HepG2 (cell line): Measurements from ENCODE around the gene LAP3. TPM values are rescaled to one million over a fixed set of nuclear protein-coding genes. Genes with fewer than 3 reads are reported as not detected.

Source experiments
- ATAC-seq: fragments of 200-7000 bp; cut with Tn5 transposase; 3 replicates; pipeline ENCODE4 v1.9.1; 2020; ENCODE audit warnings: mild to moderate bottlenecking, moderate library complexity
- BruUV-seq: library from RNA; stranded (reverse); fragments of 400-500 nt; replicated peaks from 2 replicates; lab custom pipeline; 2021; lab: Mats Ljungman, UMichigan
- CTCF ChIA-PET: fragments of 300-600 bp; formaldehyde crosslinking; extraction: SDS; loops from one replicate; lab custom pipeline; 2021; ENCODE audit warnings: low total read pairs, inconsistent platforms, low intra/inter-chr PET ratio; lab: Yijun Ruan, JAX
- POLR2A ChIA-PET: fragments of 350-600 bp; sonication (Branson Sonifier 250); formaldehyde crosslinking; loops from one replicate; lab custom pipeline; 2020; ENCODE audit warnings: antibody characterized with exemption, inconsistent platforms; lab: Yijun Ruan, JAX
- DNase-seq: peaks from one replicate; pipeline ENCODE4 v3.0.0-alpha.2; 2015; ENCODE audit warnings: low spot score
- FAIRE-seq: peaks from 3 replicates; lab custom pipeline; 2011; peaks lifted over from hg19 to GRCh38; lab: Jason Lieb, UNC
- H2AFZ ChIP-seq: one replicate; pipeline ENCODE4 v1.6.1; 2011; ENCODE audit warnings: low read length, inconsistent platforms
- H3K27ac ChIP-seq: fragments of 300-600 bp; 3 replicates; pipeline ENCODE4 v1.8.0; 2011; ENCODE audit warnings: mixed run types, mild to moderate bottlenecking, mixed read lengths, low read length, inconsistent platforms; ENCODE audit not compliant: insufficient read depth; ENCODE audit errors: extremely low read length
- H3K27me3 ChIP-seq, 2 experiments: fragments of 200-600 bp in 1 of 2; 2 replicates in 1 of 2; 3 replicates in 1 of 2; pipeline versions ENCODE4 v1.6.0 to v1.8.0; 2011; ENCODE audit warnings: low read length in 2 of 2, mild to moderate bottlenecking in 2 of 2, moderate library complexity in 2 of 2, inconsistent platforms in 1 of 2; ENCODE audit not compliant: insufficient read depth in 2 of 2, control insufficient read depth in 1 of 2
- H3K36me3 ChIP-seq, 2 experiments: fragments of 200-600 bp in 1 of 2; replicated peaks in 1 of 2; 2 replicates in 1 of 2; 3 replicates in 1 of 2; pipeline versions ENCODE4 v1.5.1 to v1.8.0; 2011; ENCODE audit warnings: low read length in 2 of 2, inconsistent platforms in 1 of 2; ENCODE audit not compliant: insufficient read depth in 2 of 2, control insufficient read depth in 1 of 2
- H3K4me1 ChIP-seq: 2 replicates; pipeline ENCODE4 v1.5.1; 2012; ENCODE audit warnings: low read length, inconsistent platforms; ENCODE audit not compliant: insufficient read depth
- H3K4me2 ChIP-seq: 2 replicates; pipeline ENCODE4 v1.6.0; 2011; ENCODE audit warnings: low read depth, low read length, inconsistent platforms
- H3K4me3 ChIP-seq, 3 experiments: fragments of 200-600 bp in 1 of 3; sonication (generic), shearing (Covaris generic) in 1 of 3; replicated peaks in 1 of 3; 2 replicates each; pipeline ENCODE4 v1.5.1; 2011 to 2016; ENCODE audit warnings: low read length in 3 of 3, inconsistent platforms in 2 of 3, low read depth in 2 of 3, mild to moderate bottlenecking in 2 of 3, control low read depth in 1 of 3, mixed read lengths in 1 of 3; ENCODE audit not compliant: insufficient read depth in 1 of 3
- H3K79me2 ChIP-seq: one replicate; pipeline ENCODE4 v1.6.1; 2011; ENCODE audit warnings: low read length, inconsistent platforms; ENCODE audit not compliant: insufficient read depth
- H3K9ac ChIP-seq: 2 replicates; pipeline ENCODE4 v1.6.0; 2011; ENCODE audit warnings: mild to moderate bottlenecking, low read depth, low read length, inconsistent platforms; ENCODE audit not compliant: insufficient read depth
- H3K9me3 ChIP-seq: 2 replicates; pipeline ENCODE4 v1.5.1; 2012; ENCODE audit warnings: mild to moderate bottlenecking, low read length
- H4K20me1 ChIP-seq: 2 replicates; pipeline ENCODE4 v1.6.0; 2011; ENCODE audit warnings: inconsistent platforms, mild to moderate bottlenecking, low read length, moderate library complexity; ENCODE audit not compliant: insufficient read depth
- ATAD3A ChIP-seq: sonication (generic); formaldehyde crosslinking; IDR thresholded peaks from 2 replicates; pipeline ENCODE4 v1.4.0; 2020; ENCODE audit warnings: missing genetic modification reagents
- CEBPG ChIP-seq: IDR thresholded peaks from 2 replicates; pipeline ENCODE4 v1.6.1; 2016
- EZH2 ChIP-seq: conservative IDR thresholded peaks from 2 replicates; pipeline ENCODE4 v1.6.1; 2012; ENCODE audit warnings: mild to moderate bottlenecking, low read depth, low read length, moderate library complexity
- FOXO4 ChIP-seq: sonication (generic); formaldehyde crosslinking; conservative IDR thresholded peaks from 2 replicates; pipeline ENCODE4 v1.8.1; 2023; ENCODE audit warnings: missing genetic modification reagents
- FOXP1 ChIP-seq, 2 experiments: fragments of 450-650 bp in 1 of 2; IDR thresholded peaks; 2 replicates each; pipeline ENCODE4 v1.6.1; 2017 to 2018; ENCODE audit warnings: antibody characterized with exemption in 1 of 2
- HNRNPUL1 ChIP-seq: fragments of 200-400 bp; formaldehyde crosslinking; IDR thresholded peaks from 2 replicates; pipeline ENCODE4 v1.6.1; 2017; ENCODE audit warnings: low read depth, mild to moderate bottlenecking, low read length, moderate library complexity
- HOMEZ ChIP-seq: IDR thresholded peaks from 2 replicates; pipeline ENCODE4 v1.6.1; 2016; ENCODE audit warnings: low read depth
- HOXA7 ChIP-seq: sonication (generic); formaldehyde crosslinking; IDR thresholded peaks from 2 replicates; pipeline ENCODE4 v1.8.1; 2022; ENCODE audit warnings: mild to moderate bottlenecking, missing genetic modification reagents, moderate library complexity
- HOXD1 ChIP-seq: sonication (generic); formaldehyde crosslinking; IDR thresholded peaks from 2 replicates; pipeline ENCODE4 v1.5.0; 2020; ENCODE audit warnings: missing genetic modification reagents
- IKZF1 ChIP-seq: fragments of 450-650 bp; IDR thresholded peaks from 2 replicates; pipeline ENCODE4 v1.7.1; 2016
- KLF6 ChIP-seq: IDR thresholded peaks from 2 replicates; pipeline ENCODE4 v1.8.0; 2016; ENCODE audit warnings: missing biosample characterization, missing genetic modification reagents
- NFYB ChIP-seq: sonication (generic); formaldehyde crosslinking; IDR thresholded peaks from 2 replicates; pipeline ENCODE4 v1.4.0; 2020; ENCODE audit warnings: missing genetic modification reagents
- PHF8 ChIP-seq: sonication (generic); formaldehyde crosslinking; IDR thresholded peaks from 2 replicates; pipeline ENCODE4 v1.5.0; 2020; ENCODE audit warnings: missing genetic modification reagents
- POGZ ChIP-seq: sonication (generic); formaldehyde crosslinking; IDR thresholded peaks from 2 replicates; pipeline ENCODE4 v1.4.0; 2020; ENCODE audit warnings: mild to moderate bottlenecking, missing genetic modification reagents
- RXRB ChIP-seq: IDR thresholded peaks from 2 replicates; pipeline ENCODE4 v1.6.1; 2016; ENCODE audit warnings: borderline replicate concordance, missing genetic modification reagents, missing compliant biosample characterization
- SP2 ChIP-seq: sonication (generic); formaldehyde crosslinking; IDR thresholded peaks from 2 replicates; pipeline ENCODE4 v1.5.1; 2020; ENCODE audit warnings: mild to moderate bottlenecking, missing genetic modification reagents
- TIGD3 ChIP-seq: sonication (generic); formaldehyde crosslinking; IDR thresholded peaks from 2 replicates; pipeline ENCODE4 v1.5.1; 2020; ENCODE audit warnings: mild to moderate bottlenecking, missing genetic modification reagents, borderline replicate concordance
- XBP1 ChIP-seq: sonication (generic); formaldehyde crosslinking; IDR thresholded peaks from 2 replicates; pipeline ENCODE4 v1.5.0; 2020; ENCODE audit warnings: missing genetic modification reagents
- ZMYM4 ChIP-seq: sonication (generic); formaldehyde crosslinking; IDR thresholded peaks from 2 replicates; pipeline ENCODE4 v1.8.1; 2023; ENCODE audit warnings: mild to moderate bottlenecking, missing genetic modification reagents
- ZNF263 ChIP-seq: sonication (generic); formaldehyde crosslinking; IDR thresholded peaks from 2 replicates; pipeline ENCODE4 v1.4.0; 2020; ENCODE audit warnings: missing genetic modification reagents
- ZNF33A ChIP-seq: sonication (generic); formaldehyde crosslinking; IDR thresholded peaks from 2 replicates; pipeline ENCODE4 v1.5.1; 2020; ENCODE audit warnings: missing genetic modification reagents, mild to moderate bottlenecking, moderate library complexity, borderline replicate concordance
- ZNF441 ChIP-seq: sonication (generic); formaldehyde crosslinking; IDR thresholded peaks from 2 replicates; pipeline ENCODE4 v1.7.0; 2021; ENCODE audit warnings: missing genetic modification reagents, borderline replicate concordance
- ZNF570 ChIP-seq: sonication (generic); formaldehyde crosslinking; IDR thresholded peaks from 2 replicates; pipeline ENCODE4 v1.4.0; 2020; ENCODE audit warnings: mild to moderate bottlenecking, missing genetic modification reagents, borderline replicate concordance
- ZNF777 ChIP-seq: sonication (generic); formaldehyde crosslinking; IDR thresholded peaks from 2 replicates; pipeline ENCODE4 v1.4.0; 2020; ENCODE audit warnings: missing genetic modification reagents
- ZNF839 ChIP-seq: sonication (generic); formaldehyde crosslinking; IDR thresholded peaks from 2 replicates; pipeline ENCODE4 v1.4.0; 2020; ENCODE audit warnings: missing genetic modification reagents, mild to moderate bottlenecking, borderline replicate concordance
- WGBS: methylation state at CpG from one replicate; pipeline ENCODE4 v1.1.6; 2017; ENCODE audit warnings: low lambda C conversion rate; 5-methylcytosine and 5-hydroxymethylcytosine counted together
- in situ Hi-C: cut with HindIII; loops from 2 replicates; pipeline ENCODE4 v1.10.0; 2017; ENCODE audit warnings: low pct_unique_long_range_greater_than_20kb; ENCODE audit not compliant: extremely low pct_ligation_motif_present
- intact Hi-C: fragments of 100-400 bp; cut with micrococcal nuclease; formaldehyde crosslinking; loops from one replicate; pipeline ENCODE4 v1.10.0; 2022; ENCODE audit not compliant: unreplicated experiment
- polyA plus RNA-seq, 8 experiments: library from polyadenylated mRNA; depleted of rRNA in 3 of 8; stranded (reverse) in 7 of 8; unstranded in 1 of 8; fragments of >200 nt; fragmentation: Illumina TruSeq in 4 of 8; extraction: Trizol in 4 of 8; gene quantifications; 2 replicates each; pipeline versions ENCODE4 v1.2.1 to v1.2.3, GENCODE V29; 2011 to 2016; ENCODE audit warnings: low read depth in 4 of 8, missing spikeins in 1 of 8, mixed read lengths in 1 of 8; ENCODE audit not compliant: insufficient read depth in 1 of 8
- total RNA-seq, 5 experiments: library from RNA; depleted of rRNA; stranded (reverse); fragments of >200 nt; fragmentation: Illumina TruSeq; extraction: Trizol; gene quantifications; 2 replicates each; pipeline ENCODE4 v1.2.3, GENCODE V29; 2016; ENCODE audit warnings: low read depth in 1 of 5

LAP3 gene
- total and polyA plus RNA-seq, 2 of the 13 experiments (the other 11 are each of a cell fraction or from before 2014, with no cell fraction given): 106 to 125 TPM

- peaks cover 81% of the 10 kb centered on the region for H3K4me1 ChIP-seq
- ChIA-PET POLR2A (interaction anchor here (1.2 to 5.2 kb wide), 4 partner anchors 13 to 57 kb away, joined by 4 to 49 read pairs (median 15); partner anchors contain the start of genes LAP3 and MED28), CTCF (no interaction called here)
- H2AFZ ChIP-seq: no peak overlapping the region
- 63% methylated on average over 5 of the region's 5 CpGs for WGBS
- no peaks in the 10 kb centered on the region for H3K79me2 ChIP-seq
- no peak overlapping the region; a peak in 1 of 6 replicates for H3K4me3 ChIP-seq
- H3K9ac ChIP-seq: peak overlapping the region; percentile 64; the same call in 1 of the 2 replicates
- in situ Hi-C loops: loop anchor here (5.0 to 25.0 kb wide), 3 partner anchors 79 to 454 kb away; partner anchors contain the start of gene LCORL
- ATAC-seq: no peak
- no peak for DNase-seq
- intact Hi-C loops: loop anchor here (2.0 kb wide), 1 partner anchor 57 kb away; the partner anchor contains the start of gene MED28
- no peaks in the 10 kb centered on the region for H4K20me1 ChIP-seq
- BruUV-seq: no TSS peak
- peak overlapping the region; percentile 90 for H3K27ac ChIP-seq
- H3K9me3 ChIP-seq: no peaks in the 10 kb centered on the region
- peak overlapping the region; percentile 57 for H3K4me2 ChIP-seq
- no peak for FAIRE-seq
- H3K36me3 ChIP-seq: no peaks in the 10 kb centered on the region
- H3K27me3 ChIP-seq: no peaks in the 10 kb centered on the region
- TF ChIP-seq FOXO4 (CRISPR knock-in tag) (no peak), HNRNPUL1 (no peak), IKZF1 (no peak), EZH2 (no peak), ZNF570 (CRISPR knock-in tag) (no peak), ZNF441 (CRISPR knock-in tag) (no peak), TIGD3 (CRISPR knock-in tag) (no peak), ATAD3A (CRISPR knock-in tag) (no peak), POGZ (no peak), SP2 (no peak), RXRB (CRISPR knock-in tag) (no peak), ZNF839 (CRISPR knock-in tag) (no peak), HOMEZ (CRISPR knock-in tag) (0 out of 2 replicates have a peak, but pooled peaks have one; percentile 27), PHF8 (CRISPR knock-in tag) (no peak), NFYB (CRISPR knock-in tag) (0 out of 2 replicates have a peak, but pooled peaks have one; percentile 12), HOXD1 (no peak), ZMYM4 (CRISPR knock-in tag) (no peak), XBP1 (CRISPR knock-in tag) (no peak), ZNF263 (peak; percentile 97), KLF6 (CRISPR knock-in tag) (no peak), CEBPG (no peak), HOXA7 (CRISPR knock-in tag) (no peak), ZNF777 (CRISPR knock-in tag) (no peak), FOXP1 (IDR thresholded peaks at IDR 0.05) (no peak), FOXP1 (CRISPR knock-in tag; IDR thresholded peaks at IDR 0.05) (peak; percentile 37; the same call in 1 of the 2 replicates), ZNF33A (CRISPR knock-in tag) (no peak)
Measured at GRCh38 chr4:17557880-17558279, 19.1 kb upstream of the LAP3 start.
